HepG2 (cell line): ENCODE results near the gene CA10. TPM values are rescaled to one million over a fixed set of nuclear protein-coding genes. Genes with fewer than 3 reads are reported as not detected.
A peak's percentile ranks its signal among the peaks of the same experiment; 100 is the strongest.

Experiments
- ATF3 ChIP-seq: sonication (generic); formaldehyde crosslinking; IDR thresholded peaks from 2 replicates; pipeline ENCODE4 v1.4.0; 2020; ENCODE audit warnings: missing genetic modification reagents
- BHLHE40 ChIP-seq: IDR thresholded peaks from 2 replicates; pipeline ENCODE4 v1.6.1; 2011; ENCODE audit warnings: low read length, improper control_type of control experiment
- CAMTA2 ChIP-seq: sonication (generic); formaldehyde crosslinking; IDR thresholded peaks from 2 replicates; pipeline ENCODE4 v1.4.0; 2020; ENCODE audit warnings: mild to moderate bottlenecking, missing genetic modification reagents, borderline replicate concordance
- DBP ChIP-seq: sonication (generic); formaldehyde crosslinking; IDR thresholded peaks from 2 replicates; pipeline ENCODE4 v1.4.0; 2020; ENCODE audit warnings: missing genetic modification reagents; ENCODE audit errors: not compliant biosample characterization
- ELF1 ChIP-seq: sonication (generic); formaldehyde crosslinking; IDR thresholded peaks from 2 replicates; pipeline ENCODE4 v1.4.0; 2020; ENCODE audit warnings: missing genetic modification reagents
- FOSL1 ChIP-seq: sonication (generic); formaldehyde crosslinking; IDR thresholded peaks from 2 replicates; pipeline ENCODE4 v1.9.0; 2021; ENCODE audit warnings: missing genetic modification reagents, borderline replicate concordance
- HMG20A ChIP-seq: IDR thresholded peaks from 2 replicates; pipeline ENCODE4 v1.6.1; 2016; ENCODE audit warnings: borderline replicate concordance
- KDM2A ChIP-seq: sonication (generic); formaldehyde crosslinking; IDR thresholded peaks from 2 replicates; pipeline ENCODE4 v1.4.0; 2020; ENCODE audit warnings: low read depth, missing genetic modification reagents, borderline replicate concordance
- RORA ChIP-seq: sonication (generic); formaldehyde crosslinking; IDR thresholded peaks from 2 replicates; pipeline ENCODE4 v1.5.0; 2020; ENCODE audit warnings: mild to moderate bottlenecking, missing genetic modification reagents, moderate library complexity
- SAFB2 ChIP-seq: sonication (generic); formaldehyde crosslinking; IDR thresholded peaks from 2 replicates; pipeline ENCODE4 v1.5.1; 2020; ENCODE audit warnings: missing genetic modification reagents, low read depth, mild to moderate bottlenecking, borderline replicate concordance
- SMARCC2 ChIP-seq: fragments of 450-650 bp; IDR thresholded peaks from 2 replicates; pipeline ENCODE4 v1.6.1; 2017; ENCODE audit warnings: antibody characterized with exemption, mild to moderate bottlenecking
- SNAPC4 ChIP-seq: sonication (generic); formaldehyde crosslinking; IDR thresholded peaks from 2 replicates; pipeline ENCODE4 v1.4.0; 2020; ENCODE audit warnings: mild to moderate bottlenecking, missing genetic modification reagents
- TFDP2 ChIP-seq: sonication (generic); formaldehyde crosslinking; IDR thresholded peaks from 2 replicates; pipeline ENCODE4 v1.4.0; 2020; ENCODE audit warnings: missing genetic modification reagents
- THRA ChIP-seq: sonication (generic); formaldehyde crosslinking; IDR thresholded peaks from 2 replicates; pipeline ENCODE4 v1.4.0; 2020; ENCODE audit warnings: missing genetic modification reagents, borderline replicate concordance
- ZNF138 ChIP-seq: sonication (generic); formaldehyde crosslinking; IDR thresholded peaks from 2 replicates; pipeline ENCODE4 v1.5.0; 2020; ENCODE audit warnings: mild to moderate bottlenecking, low read depth, missing genetic modification reagents
- ZNF235 ChIP-seq: sonication (generic); formaldehyde crosslinking; IDR thresholded peaks from 2 replicates; pipeline ENCODE4 v1.8.1; 2023; ENCODE audit warnings: mild to moderate bottlenecking, missing genetic modification reagents, borderline replicate concordance
- ZNF383 ChIP-seq: sonication (generic); formaldehyde crosslinking; IDR thresholded peaks from 2 replicates; pipeline ENCODE4 v1.4.0; 2020; ENCODE audit warnings: missing genetic modification reagents, mild to moderate bottlenecking, borderline replicate concordance
- ZNF513 ChIP-seq: sonication (generic); formaldehyde crosslinking; conservative IDR thresholded peaks from 2 replicates; pipeline ENCODE4 v1.5.0; 2020; ENCODE audit warnings: missing genetic modification reagents
- ZNF567 ChIP-seq: sonication (generic); formaldehyde crosslinking; IDR thresholded peaks from 2 replicates; pipeline ENCODE4 v1.8.1; 2023; ENCODE audit warnings: mild to moderate bottlenecking, missing genetic modification reagents, borderline replicate concordance
- polyA plus RNA-seq, 8 experiments: library from polyadenylated mRNA; depleted of rRNA in 3 of 8; stranded (reverse) in 7 of 8; unstranded in 1 of 8; fragments of >200 nt; fragmentation: Illumina TruSeq in 4 of 8; extraction: Trizol in 4 of 8; gene quantifications; 2 replicates each; pipeline versions ENCODE4 v1.2.1 to v1.2.3, GENCODE V29; 2011 to 2016; ENCODE audit warnings: low read depth in 4 of 8, missing spikeins in 1 of 8, mixed read lengths in 1 of 8; ENCODE audit not compliant: insufficient read depth in 1 of 8
- total RNA-seq, 5 experiments: library from RNA; depleted of rRNA; stranded (reverse); fragments of >200 nt; fragmentation: Illumina TruSeq; extraction: Trizol; gene quantifications; 2 replicates each; pipeline ENCODE4 v1.2.3, GENCODE V29; 2016; ENCODE audit warnings: low read depth in 1 of 5

CA10 gene
- total and polyA plus RNA-seq, 2 of the 13 experiments (the other 11 are each of a cell fraction or from before 2014, with no cell fraction given): not detected

GRCh38 chr17:51608251-51608933 is 550.1 kb downstream of the CA10 start (continued):
- 0 out of 2 replicates have a peak, but pooled peaks have one; percentile 45 for TF ChIP-seq THRA (CRISPR knock-in tag)
- no peak for TF ChIP-seq ZNF138 (CRISPR knock-in tag)
- no peak for TF ChIP-seq ATF3 (CRISPR knock-in tag)
- no peak for TF ChIP-seq ELF1 (CRISPR knock-in tag)
- TF ChIP-seq BHLHE40: no peak
- no peak for TF ChIP-seq RORA
- no peak for TF ChIP-seq SNAPC4
- TF ChIP-seq KDM2A: no peak
- no peak for TF ChIP-seq ZNF235 (CRISPR knock-in tag)
- no peak for TF ChIP-seq ZNF513 (CRISPR knock-in tag)
- no peak for TF ChIP-seq SMARCC2
- no peak for TF ChIP-seq SAFB2 (CRISPR knock-in tag)
- no peak for TF ChIP-seq CAMTA2 (CRISPR knock-in tag)
- TF ChIP-seq TFDP2 (CRISPR knock-in tag): no peak
- no peak for TF ChIP-seq FOSL1 (CRISPR knock-in tag)
- TF ChIP-seq HMG20A: peak; percentile 74; the same call in 1 of the 2 replicates
- no peak for TF ChIP-seq ZNF383 (CRISPR knock-in tag)
- TF ChIP-seq ZNF567 (CRISPR knock-in tag): no peak
- TF ChIP-seq DBP (CRISPR knock-in tag): no peak
